Large intestine (tissue), 3 donors: ENCODE measurements around the gene NCBP2. TPM values are rescaled to one million over a fixed set of nuclear protein-coding genes. Genes with fewer than 3 reads are reported as not detected.

Experiments used
- DNase-seq, 2 donors: peaks; one replicate each; pipeline versions ENCODE4 v3.0.0 to v3.0.0-alpha.2; 2013
- H3K27ac ChIP-seq: one replicate; pipeline ENCODE4 v1.5.1; 2013; ENCODE audit warnings: low read length
- H3K27me3 ChIP-seq: 2 replicates; pipeline ENCODE4 v1.6.1; 2013; ENCODE audit warnings: low read length; ENCODE audit not compliant: control insufficient read depth, insufficient read depth
- H3K36me3 ChIP-seq: 2 replicates; pipeline ENCODE4 v1.6.1; 2013; ENCODE audit warnings: low read length; ENCODE audit not compliant: control insufficient read depth, insufficient read depth
- H3K4me1 ChIP-seq: one replicate; pipeline ENCODE4 v1.6.1; 2013; ENCODE audit warnings: low read length; ENCODE audit not compliant: control insufficient read depth, insufficient read depth
- H3K4me3 ChIP-seq: one replicate; pipeline ENCODE4 v1.5.1; 2013; ENCODE audit warnings: low read length
- H3K9me3 ChIP-seq: one replicate; pipeline ENCODE4 v1.6.1; 2013; ENCODE audit warnings: mild to moderate bottlenecking, low read depth, low read length, moderate library complexity; ENCODE audit not compliant: control insufficient read depth
- WGBS: methylation state at CpG from one replicate; pipeline ENCODE4 v1.1.5; 2013; ENCODE audit warnings: low lambda C conversion rate; ENCODE audit not compliant: insufficient coverage; 5-methylcytosine and 5-hydroxymethylcytosine counted together
- polyA plus RNA-seq: library from polyadenylated mRNA; unstranded; fragments of 120-200 nt; gene quantifications from one replicate; pipeline ENCODE4 v1.2.1, GENCODE V29; 2013

Gene NCBP2
- polyA plus RNA-seq, 1 donor = 106 TPM

- WGBS = no CpG with 5 or more reads among the region's 1 CpG
- Histone ChIP-seq H3K9me3 (peaks cover 37% of the 10 kb centered on the region), H3K4me1 (peaks cover 51% of the 10 kb centered on the region), H3K4me3 (no peak overlapping the region), H3K27ac (no peak overlapping the region), H3K36me3 (no peaks in the 10 kb centered on the region), H3K27me3 (no peaks in the 10 kb centered on the region)
- no peak for DNase-seq
These were observed 40.9 kb upstream of the NCBP2 start for GRCh38 chr3:196983186-196983585.

- WGBS = no CpG with 5 or more reads among the region's 13 CpGs
- H3K27ac ChIP-seq = no peak overlapping the region
- no peaks in the 10 kb centered on the region for H3K36me3 ChIP-seq
- peaks cover 36% of the 10 kb centered on the region for H3K4me1 ChIP-seq
- DNase-seq = no peak
- peaks cover 37% of the 10 kb centered on the region for H3K9me3 ChIP-seq
- no peaks in the 10 kb centered on the region for H3K27me3 ChIP-seq
- H3K4me3 ChIP-seq = no peak overlapping the region
These were observed 39.3 kb upstream of the NCBP2 start for GRCh38 chr3:196981657-196982056.

- WGBS = 60% methylated on average over 1 of the region's 10 CpGs
- Histone ChIP-seq H3K9me3 (peaks cover 34% of the 10 kb centered on the region), H3K4me3 (no peak overlapping the region), H3K27ac (peak overlapping the region; percentile 87), H3K4me1 (peaks cover 21% of the 10 kb centered on the region), H3K27me3 (no peaks in the 10 kb centered on the region), H3K36me3 (no peaks in the 10 kb centered on the region)
- peak; percentile 83 to 92 for DNase-seq
These were observed 37.2 kb upstream of the NCBP2 start for GRCh38 chr3:196979545-196979944.

GRCh38 chr3:196976941-196977340 lies 34.6 kb upstream of the NCBP2 start:
- Histone ChIP-seq H3K4me3 (no peak overlapping the region), H3K36me3 (no peaks in the 10 kb centered on the region), H3K27ac (no peak overlapping the region), H3K9me3 (peaks cover 19% of the 10 kb centered on the region), H3K4me1 (peaks cover 19% of the 10 kb centered on the region), H3K27me3 (no peaks in the 10 kb centered on the region)
- WGBS = no CpG with 5 or more reads among the region's 11 CpGs
- DNase-seq = no peak

- WGBS = no CpG with 5 or more reads among the region's 4 CpGs
- Histone ChIP-seq H3K9me3 (peaks cover 12% of the 10 kb centered on the region), H3K27me3 (peaks cover 4% of the 10 kb centered on the region)
These were observed 33.0 kb upstream of the NCBP2 start for GRCh38 chr3:196975349-196975748.

GRCh38 chr3:196974661-196975060 lies 32.3 kb upstream of the NCBP2 start:
- 33% methylated on average over 1 of the region's 5 CpGs for WGBS
- no peak for DNase-seq
- no peaks in the 10 kb centered on the region for H3K36me3 ChIP-seq
- peaks cover 12% of the 10 kb centered on the region for H3K9me3 ChIP-seq
- peaks cover 17% of the 10 kb centered on the region for H3K4me1 ChIP-seq
- H3K27me3 ChIP-seq = peaks cover 4% of the 10 kb centered on the region
- H3K27ac ChIP-seq = no peak overlapping the region
- no peak overlapping the region for H3K4me3 ChIP-seq

More at GRCh38 chr3:196975349-196975748, 33.0 kb upstream of the NCBP2 start:
- Histone ChIP-seq H3K36me3 (no peaks in the 10 kb centered on the region), H3K4me1 (peaks cover 19% of the 10 kb centered on the region), H3K27ac (peak overlapping the region; percentile 17), H3K4me3 (no peak overlapping the region)
- DNase-seq = no peak

- Histone ChIP-seq H3K4me3 (no peak overlapping the region), H3K27ac (no peak overlapping the region), H3K36me3 (peaks cover 15% of the 10 kb centered on the region), H3K9me3 (peaks cover 31% of the 10 kb centered on the region), H3K27me3 (peaks cover 25% of the 10 kb centered on the region), H3K4me1 (peaks cover 14% of the 10 kb centered on the region)
- DNase-seq = no peak
- no CpG with 5 or more reads among the region's 7 CpGs for WGBS
These were observed 28.9 kb upstream of the NCBP2 start for GRCh38 chr3:196971094-196971698.

- H3K36me3 ChIP-seq = peaks cover 20% of the 10 kb centered on the region
- H3K4me1 ChIP-seq = peaks cover 14% of the 10 kb centered on the region
- no peak overlapping the region for H3K27ac ChIP-seq
- H3K27me3 ChIP-seq = peaks cover 30% of the 10 kb centered on the region
- peaks cover 36% of the 10 kb centered on the region for H3K9me3 ChIP-seq
- H3K4me3 ChIP-seq = no peak overlapping the region
- WGBS = no CpG with 5 or more reads among the region's 15 CpGs
- DNase-seq = no peak
These were observed 28.3 kb upstream of the NCBP2 start for GRCh38 chr3:196970547-196971093.

- Histone ChIP-seq H3K27me3 (peaks cover 30% of the 10 kb centered on the region), H3K4me1 (peaks cover 14% of the 10 kb centered on the region), H3K9me3 (peaks cover 43% of the 10 kb centered on the region), H3K27ac (no peak overlapping the region), H3K4me3 (no peak overlapping the region), H3K36me3 (peaks cover 27% of the 10 kb centered on the region)
- WGBS = no CpG with 5 or more reads among the region's 100 CpGs
- DNase-seq = peak in 1 of 2 donors; percentile 83
These were observed 27.6 kb upstream of the NCBP2 start for GRCh38 chr3:196969660-196970546.

- H3K4me3 ChIP-seq = peak overlapping the region; percentile 52
- peaks cover 48% of the 10 kb centered on the region for H3K9me3 ChIP-seq
- peaks cover 14% of the 10 kb centered on the region for H3K4me1 ChIP-seq
- WGBS = no CpG with 5 or more reads among the region's 72 CpGs
- H3K27ac ChIP-seq = peak overlapping the region; percentile 78
- peaks cover 30% of the 10 kb centered on the region for H3K36me3 ChIP-seq
- peak in 1 of 2 donors; percentile 76 for DNase-seq
- H3K27me3 ChIP-seq = peaks cover 30% of the 10 kb centered on the region
These were observed 26.9 kb upstream of the NCBP2 start for GRCh38 chr3:196969134-196969659.
